NCI-H1694 (cell line): ENCODE data around the gene CEP85L.
A peak's percentile ranks its signal among the peaks of the same experiment; 100 is the strongest.

Source experiments
- DNase-seq: peaks from one replicate; lab custom pipeline; 2025; lab: John Stamatoyannopoulos, UW

Gene CEP85L

DNA sequence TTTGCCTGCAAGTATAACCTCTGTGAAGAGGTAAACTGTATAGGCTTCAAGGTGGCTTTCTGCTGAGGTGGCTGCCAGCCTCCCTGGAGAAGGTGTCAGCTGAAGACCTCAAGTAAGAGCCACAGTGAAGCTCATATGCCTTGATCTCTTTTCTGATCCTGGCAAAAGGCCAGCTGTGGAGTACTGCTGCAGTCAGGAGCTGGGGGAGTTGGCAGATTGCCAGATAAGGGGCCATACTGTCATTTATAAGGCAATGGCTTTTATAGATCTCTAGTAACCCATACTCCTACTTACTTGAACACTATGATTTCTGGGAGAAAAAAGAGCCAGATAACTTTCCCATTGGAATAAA, 8.8 kb upstream of the CEP85L start:
- peak; percentile 61 for DNase-seq

DNA sequence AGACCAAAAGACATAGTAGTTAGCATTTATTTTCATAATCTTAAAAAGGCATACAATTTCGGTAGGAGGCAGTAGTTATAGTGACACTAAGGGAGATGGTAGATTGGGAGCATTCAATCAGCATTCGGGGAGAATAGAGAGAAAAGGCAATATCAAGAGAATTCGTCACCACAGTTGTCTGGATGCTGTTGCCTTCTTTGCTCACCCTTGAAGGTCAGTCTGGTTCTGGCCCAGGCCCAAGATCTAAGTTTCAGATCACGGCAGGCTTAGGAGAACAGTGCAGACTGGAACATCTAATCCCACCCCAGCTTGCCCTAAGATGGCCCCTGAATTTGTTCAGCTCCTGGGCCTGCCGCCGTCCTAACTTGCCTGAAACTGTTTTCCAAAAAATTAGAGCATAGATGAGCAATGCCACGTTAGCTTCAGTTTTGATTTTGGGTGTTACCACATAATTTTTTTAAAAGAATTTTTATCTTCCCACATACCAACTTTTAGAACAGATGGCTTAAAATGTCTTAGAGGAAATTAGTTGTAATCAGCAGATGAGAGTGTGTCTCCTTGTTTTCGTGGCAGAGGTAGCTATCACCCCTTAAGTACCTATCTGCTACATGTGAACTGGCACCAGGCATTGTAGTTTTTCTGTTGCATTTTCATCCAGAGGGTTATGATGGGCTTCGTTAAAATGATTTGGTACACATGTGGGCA, 8.3 kb upstream of the CEP85L start:
- no peak for DNase-seq

DNA sequence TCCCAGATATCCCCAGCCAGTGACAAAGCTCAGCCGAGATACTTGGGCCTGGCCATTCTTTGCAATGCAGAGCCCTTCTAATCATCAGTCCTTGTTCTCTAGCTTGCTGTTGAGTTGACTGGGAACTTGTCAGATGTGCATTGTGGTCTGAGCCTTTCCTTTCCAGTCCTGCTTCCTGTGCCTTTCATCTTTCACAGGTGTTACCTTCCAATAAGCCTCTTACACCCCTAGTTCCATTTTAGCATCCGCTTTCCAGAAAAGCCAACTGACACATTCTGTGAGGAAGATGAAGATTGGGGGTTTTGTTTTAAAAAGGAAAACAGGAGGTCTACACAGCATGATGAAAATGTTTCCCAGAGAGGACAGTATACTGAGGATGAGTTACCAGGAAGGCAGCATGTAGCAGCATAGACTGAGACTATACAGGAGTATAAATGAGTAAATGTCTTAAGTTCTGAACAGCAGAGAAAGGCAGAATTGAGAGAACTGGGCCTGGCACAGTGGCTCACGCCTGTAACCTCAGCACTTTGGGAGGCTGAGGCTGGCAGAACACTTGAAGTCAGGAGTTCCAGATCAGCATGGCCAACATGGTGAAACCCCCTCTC, 5.6 kb upstream of the CEP85L start:
- no peak for DNase-seq

DNA sequence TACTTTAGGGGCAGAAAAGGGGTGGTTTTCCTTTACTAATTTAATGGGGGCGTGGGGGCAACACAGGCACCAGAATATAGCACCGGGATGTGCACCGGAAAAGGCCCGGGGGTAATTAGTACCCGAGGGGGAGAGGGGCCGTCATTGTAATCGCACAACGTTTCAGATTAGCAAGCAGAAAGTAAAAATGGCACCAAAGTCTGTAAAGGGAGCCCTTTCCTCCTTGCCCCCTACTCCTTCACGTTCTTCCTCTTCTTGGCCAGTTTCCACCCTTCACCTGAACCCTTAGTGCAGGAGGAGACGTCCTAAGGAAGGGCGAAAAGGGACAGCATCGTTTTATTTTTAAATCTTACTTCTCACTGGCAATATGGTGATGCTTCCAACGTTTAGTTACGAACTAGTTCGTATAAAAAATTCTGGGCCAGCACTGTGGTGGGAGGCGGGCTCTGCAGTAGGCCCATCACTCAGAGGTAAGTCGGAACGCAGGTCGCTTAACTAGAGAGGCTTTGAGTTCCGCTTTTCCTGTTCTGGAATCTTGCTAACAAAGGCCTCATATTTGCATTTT, 742 bp upstream of the CEP85L start:
- no peak for DNase-seq

DNA sequence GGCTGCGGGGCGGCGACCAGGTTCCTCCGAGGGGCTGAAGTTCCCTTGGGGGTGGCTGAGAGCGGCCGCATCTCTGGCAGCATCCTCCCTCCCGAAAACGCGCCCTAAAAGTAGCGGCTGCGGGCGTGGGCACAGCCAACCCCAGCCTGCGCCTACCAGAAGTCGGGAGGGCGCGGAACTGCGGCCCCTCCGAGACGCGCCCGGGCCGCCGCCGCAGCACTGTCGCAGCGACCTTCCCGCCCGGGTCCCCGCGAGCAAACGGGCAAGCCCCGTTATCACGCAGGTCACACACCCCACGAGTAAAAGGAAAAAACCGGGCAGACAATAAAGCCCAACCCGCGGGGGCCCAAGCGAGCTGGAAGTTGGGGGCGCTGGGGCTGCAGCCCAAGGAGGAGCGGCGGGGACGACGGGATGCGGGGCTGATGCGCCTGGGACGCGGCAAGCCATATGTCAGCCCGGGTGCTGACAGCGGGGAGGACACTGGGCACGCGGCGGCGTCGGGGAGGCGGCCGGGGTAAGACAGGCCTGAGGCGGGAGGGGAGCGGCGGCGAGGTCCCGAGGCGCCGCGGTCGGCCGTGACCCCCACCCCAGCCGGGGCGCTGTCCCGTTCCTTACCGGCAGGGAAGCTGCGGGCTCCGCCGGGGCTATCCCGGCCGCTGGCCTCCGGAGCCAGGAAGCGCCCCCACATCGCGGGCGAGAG, 659 bp downstream of the CEP85L start:
- no peak for DNase-seq

DNA sequence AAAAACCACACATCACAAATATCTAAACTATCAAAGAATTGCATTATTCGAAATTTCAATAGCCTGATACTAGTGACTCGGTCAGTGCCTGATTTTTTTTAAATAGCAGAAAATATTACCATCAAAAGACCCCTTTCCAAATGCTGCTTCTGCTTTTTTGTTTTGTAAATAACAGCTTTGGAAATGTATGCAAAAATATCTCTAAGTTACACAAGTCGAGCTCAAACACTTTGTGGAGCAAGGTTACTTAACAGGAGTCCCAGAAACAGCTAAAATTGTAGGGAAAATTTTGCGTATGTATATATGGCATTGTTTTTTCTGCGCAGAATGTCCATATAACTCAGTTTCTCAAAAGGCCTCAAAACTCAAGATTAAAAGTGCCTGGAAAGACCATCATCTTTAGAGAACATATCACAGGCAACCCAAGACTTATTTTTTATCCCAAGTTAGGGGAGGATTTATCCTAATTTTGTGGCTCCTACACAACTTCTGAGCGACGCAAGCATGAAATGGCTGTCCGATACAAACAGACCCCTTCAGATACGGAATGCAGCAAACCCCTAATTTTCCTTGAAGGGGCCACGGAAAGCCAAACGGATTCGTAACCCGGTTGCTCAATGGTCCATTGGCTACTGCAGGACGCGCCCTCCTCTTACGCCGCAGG, 1.3 kb downstream of the CEP85L start:
- DNase-seq = no peak

DNA sequence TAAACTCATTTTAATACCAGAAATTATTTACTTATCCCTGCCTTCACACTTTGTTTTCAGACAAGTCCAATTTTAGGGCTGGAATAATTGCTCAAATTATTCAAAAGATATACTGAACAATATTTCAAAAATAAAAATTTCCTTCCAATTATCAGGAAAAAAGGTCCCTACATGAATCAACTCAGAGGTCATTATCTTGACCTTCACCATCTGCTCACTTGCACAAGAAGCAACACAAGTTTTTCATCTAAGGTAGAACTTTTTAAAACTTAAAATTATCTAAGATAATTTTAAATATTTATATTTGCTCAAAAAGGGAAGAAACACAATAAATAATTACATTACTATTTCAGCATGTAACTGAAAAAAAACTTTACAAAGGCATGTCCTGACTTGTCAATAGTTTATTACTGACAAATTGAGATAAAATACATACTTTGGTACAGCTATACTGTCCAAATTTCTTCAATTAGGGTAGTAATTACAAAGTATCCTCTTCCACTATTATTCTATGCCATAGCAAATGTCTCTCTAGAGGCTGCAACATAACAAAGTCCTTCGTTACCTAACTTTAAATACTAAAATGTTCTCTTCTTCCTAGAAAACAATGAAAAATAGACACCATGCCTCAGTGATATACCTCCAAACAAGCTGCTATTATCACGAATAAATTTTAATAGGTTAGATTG, 2.4 kb downstream of the CEP85L start:
- no peak for DNase-seq

DNA sequence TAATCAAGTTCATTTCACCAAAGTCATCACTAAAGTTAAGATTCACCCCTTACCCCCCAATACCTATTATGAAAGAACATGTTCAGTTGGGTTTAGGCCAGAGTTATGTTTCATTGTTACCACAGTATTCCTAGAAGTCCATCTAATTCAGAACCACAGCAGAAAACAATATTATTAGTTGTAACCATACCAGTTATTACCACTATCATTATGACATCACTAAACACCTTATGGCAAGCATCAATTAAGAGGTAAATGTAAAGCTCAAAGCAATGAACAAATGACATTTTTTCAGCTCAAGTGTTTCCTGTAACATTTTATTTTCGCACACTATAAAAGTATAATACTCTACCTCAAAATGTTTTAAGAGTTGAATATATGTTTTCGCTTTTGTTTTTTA, 4.4 kb downstream of the CEP85L start:
- no peak for DNase-seq

DNA sequence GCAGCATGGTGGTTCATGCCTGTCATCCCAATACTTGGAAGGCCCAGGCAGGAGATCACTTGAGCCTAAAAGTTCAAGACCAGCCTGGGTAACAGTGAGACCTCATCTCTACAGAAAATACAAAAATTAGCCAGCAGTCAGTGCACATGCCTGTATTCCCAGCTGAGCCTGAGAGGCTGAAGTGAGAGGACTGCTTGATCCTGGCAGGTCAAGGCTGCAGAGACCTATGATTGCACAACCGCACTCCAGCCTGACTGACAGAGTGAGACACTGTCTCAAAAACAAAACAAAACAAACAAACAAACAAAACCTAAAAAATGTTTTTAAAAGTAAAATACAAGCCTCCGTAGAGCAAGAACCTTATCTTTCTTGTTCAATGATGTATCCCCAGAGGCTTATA, 6.0 kb downstream of the CEP85L start:
- DNase-seq = no peak

DNA sequence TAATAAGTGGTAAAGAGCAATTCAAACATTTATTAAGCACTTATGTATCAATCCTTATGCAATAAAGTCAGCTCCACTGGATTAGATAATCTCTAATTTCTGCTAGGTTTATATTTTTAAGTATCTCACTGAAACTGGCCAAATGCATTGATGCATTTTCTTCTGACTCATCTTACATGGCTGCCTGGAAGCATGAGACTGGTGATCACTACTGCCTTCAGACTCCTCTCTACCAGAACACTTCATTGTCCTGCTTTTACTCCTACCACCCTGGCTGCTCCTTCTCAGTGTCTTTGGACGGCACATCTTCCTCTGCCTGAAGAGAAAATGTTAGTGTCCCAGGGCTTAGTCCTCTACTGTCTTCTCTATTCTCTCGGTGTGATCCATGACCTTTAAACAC, 7.4 kb downstream of the CEP85L start:
- no peak for DNase-seq

DNA sequence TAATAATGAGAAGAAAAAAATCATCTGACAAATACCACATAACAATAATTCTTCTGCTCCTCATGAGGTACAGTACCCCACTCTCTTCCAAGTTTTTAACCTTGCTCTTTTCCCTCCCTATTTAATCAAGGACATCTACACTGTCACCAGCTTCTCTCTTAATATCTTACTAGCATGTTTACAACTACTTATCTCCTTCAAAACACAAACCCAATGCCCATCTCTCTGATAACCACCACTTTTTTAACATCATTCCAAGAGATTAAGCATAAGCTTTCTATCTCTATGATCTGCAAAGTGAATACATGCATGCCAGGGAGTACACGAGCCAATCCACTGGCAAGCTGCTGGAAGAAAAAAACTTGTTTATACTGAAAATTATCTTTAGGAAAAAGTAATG, 10.3 kb downstream of the CEP85L start:
- no peak for DNase-seq

DNA sequence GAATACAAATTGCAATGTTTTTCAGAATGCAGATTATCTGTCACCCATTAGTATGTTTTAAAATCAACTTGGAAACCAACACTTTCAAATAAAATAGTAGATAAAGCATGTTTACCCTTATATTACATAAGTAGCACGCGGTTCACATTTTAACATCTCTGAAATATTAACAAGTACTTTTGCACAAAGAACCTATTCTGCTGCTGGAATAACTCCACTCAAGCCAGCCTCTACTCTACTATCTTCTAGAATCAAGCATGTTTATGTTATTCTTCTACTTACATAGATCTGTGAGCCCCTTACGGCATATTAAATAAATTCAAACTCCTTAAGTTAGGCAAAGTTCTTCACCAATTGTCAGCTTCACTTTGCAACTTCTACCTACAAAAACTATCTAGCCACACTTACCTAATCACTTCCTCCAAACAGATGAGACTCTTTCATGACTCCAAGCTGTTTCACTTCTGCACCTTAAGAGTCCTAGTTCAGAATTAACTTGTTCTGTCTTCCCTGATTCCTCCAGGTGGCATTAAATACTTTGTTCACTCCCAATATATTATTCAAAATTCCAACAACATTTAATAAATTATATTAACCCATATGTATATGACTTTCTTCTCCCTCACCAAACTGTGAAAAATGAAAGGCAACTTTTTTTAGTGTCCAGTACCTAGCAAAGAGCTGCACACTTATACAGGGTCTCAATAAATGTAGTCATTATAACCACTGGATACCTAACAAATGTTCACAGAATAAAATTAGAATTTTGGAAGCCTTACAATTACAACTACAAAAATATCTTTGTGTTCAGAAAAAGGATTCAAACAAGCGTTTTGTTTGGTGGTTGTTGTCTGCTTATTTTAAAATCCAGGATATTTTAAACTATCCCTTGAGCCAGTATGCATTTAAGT, 12.1 kb downstream of the CEP85L start:
- DNase-seq = no peak

DNA sequence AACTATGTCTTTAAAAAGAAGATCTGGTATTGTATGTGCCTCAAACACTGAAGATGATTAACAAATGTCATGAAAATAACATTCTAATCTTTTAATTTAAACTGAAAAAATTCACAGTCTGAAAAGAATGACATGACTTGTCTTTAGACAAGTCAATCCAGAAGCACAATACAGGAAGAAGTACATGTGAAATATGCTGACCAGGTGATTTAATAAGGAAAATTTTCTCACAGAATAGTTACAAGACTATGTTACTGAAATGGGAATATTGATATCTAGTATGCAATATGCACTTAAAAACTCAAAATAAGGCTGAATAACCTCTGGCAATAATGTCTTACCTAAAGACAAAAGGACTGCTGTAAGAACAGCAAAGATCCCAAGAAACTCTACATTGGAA, 13.1 kb downstream of the CEP85L start:
- DNase-seq = no peak

DNA sequence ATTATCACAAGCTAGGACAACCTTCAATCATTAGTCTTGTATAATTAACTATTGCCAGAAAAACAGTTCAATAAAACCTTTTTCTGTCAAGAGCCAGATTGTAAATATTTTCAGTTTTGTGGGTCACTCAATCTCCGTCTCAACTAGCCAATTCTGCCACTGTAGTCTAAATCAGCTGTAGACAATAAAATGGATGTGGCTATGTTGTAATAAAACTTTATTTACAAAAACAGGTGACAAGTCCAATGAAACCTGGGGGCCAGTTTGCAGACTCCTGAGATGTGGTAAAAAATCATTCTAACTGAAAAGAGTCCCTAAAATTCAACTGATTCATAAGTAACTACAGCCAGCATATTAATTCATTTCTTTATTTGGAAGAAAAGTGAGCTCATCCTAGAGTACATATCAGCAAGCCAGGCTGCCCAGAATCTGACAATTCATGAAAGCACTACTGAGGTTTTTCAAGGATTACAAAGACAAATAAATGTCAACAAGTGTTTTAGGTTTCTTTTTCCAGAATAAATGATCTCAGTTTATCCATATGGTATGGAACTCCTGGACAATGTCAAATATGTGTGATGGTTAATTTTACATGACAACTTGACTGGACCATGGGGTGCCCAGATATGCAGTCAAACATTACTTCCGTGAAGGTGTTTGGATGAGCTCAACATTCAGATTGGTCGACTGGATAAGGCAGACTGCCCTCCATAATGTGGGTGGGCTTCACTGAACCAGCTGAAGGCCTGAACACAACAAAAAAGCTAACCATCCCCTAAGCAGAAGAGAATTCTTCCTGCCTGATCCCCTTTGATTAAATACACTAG, 15.3 kb downstream of the CEP85L start:
- no peak for DNase-seq

DNA sequence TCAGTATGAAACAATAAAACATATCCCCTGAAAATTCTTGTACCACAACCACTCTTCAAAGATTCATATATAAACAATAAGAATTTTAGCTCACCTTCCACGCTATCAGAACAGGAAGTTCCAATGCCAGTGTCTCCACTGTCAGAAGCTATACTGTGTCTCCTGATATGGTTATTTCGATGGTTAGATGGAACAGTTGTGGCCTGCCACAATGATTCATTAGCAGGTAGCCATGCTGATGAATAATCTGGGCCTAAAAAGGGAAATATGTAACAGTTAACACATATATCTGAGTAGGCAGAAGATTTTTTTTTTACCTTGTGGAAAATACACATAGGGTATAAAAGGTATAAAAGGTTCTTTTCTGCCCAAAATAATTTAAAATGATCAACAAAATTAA, 19.0 kb downstream of the CEP85L start:
- DNase-seq = no peak

DNA sequence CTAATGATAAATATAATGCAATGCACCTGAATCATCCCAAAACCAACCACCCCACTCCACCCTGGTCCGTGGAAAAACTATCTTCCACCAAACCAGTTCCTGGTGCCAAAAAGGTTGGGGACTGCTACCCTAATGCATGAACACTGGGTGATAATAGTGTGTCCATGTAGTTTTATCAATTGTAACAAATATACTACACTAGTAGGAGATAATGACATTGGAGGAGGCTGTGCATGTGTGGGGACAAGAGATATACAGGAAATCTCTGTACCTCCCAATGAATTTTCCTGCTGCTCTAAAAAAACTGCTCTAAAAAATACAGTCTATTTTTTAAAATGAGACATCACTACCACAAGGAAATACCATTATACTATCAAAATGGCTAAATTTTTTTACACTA, 20.5 kb downstream of the CEP85L start:
- no peak for DNase-seq

DNA sequence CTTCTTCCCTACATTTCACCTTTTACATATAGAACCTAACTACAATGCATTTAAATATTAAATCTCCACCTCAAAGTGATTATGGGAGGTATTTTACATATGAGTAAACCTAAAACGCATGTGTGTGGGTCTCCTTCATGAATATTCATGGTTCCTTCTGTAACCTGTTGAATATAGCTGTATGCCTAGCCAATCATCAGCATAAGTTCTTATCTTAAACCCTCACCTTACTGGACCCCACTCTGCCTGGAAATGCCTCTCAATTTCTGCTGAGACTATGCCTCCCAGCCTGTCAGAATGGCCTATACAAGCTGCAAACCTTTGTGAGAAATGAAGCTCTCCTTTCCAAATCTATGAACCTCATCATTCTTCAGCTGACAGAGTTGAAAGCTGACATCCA, 21.3 kb downstream of the CEP85L start:
- DNase-seq = no peak

DNA sequence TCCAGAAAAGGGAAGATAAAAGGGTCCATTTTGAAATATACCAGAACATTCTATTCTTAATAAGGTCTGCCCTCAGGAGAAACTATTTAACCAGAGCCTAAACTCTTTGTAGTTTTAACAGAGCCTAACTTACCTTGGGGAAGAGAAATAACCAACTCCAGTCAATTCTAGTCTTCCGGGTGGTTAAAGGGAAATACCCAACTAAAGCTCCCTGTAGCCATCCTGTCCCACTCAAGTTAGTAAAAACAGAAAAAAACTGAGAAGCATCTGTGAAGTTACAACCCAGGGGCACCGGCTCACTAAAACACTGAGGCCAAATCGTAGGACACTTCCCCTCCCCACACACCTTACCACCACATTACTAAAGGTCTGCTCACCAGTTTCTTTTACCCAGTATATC, 23.7 kb downstream of the CEP85L start:
- no peak for DNase-seq

DNA sequence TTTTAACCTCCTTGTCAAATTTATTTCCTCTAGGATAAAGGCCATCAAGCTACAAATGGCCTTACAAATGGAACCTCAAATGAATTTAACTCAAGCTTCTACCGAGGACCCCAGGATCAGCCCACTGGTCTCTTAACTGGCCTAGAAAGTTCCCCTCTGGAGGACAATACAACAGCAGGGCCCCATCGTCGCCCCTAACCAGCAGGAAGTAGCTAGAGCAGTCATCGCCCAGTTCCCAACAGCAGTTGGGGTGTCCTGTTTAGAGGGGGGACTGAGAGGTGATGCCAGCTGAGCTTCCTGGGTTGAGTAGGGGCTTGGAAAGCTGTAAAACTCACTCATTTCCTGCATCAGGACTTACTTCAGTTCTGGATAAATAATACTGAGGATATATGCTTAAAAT, 25.6 kb downstream of the CEP85L start:
- no peak for DNase-seq

DNA sequence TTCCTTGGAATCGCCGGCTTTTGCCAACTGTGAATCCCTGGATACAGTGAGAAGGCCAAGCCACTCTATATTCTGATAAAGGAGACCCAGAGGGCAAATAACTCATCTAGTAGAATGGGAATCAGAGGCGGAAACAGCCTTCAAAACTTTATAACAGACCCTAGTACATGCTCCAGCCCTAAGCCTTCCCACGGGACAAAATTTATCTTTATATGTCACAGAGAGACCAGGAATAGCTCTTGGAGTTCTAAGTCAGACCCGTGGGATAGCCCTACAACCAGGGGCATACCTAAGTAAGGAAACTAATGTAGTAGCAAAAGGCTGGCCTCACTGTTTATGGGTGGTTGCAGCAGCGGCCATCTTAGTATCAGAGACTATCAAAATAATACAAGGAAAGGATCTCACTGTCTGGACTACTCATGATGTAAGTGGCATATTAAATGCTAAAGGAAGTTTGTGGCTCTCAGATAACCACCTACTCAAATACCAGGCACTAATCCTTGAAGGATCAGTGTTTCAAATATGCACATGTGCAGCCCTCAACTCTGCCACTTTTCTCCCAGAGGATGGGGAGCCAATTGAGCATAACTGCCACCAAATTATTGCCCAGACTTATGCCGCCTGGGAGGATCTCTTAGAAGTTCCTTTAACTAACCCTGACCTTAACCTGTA, 29.5 kb downstream of the CEP85L start:
- no peak for DNase-seq
